Stomach (tissue), 9 donors: Measurements from ENCODE around the gene F5. TPM values are rescaled to one million over a fixed set of nuclear protein-coding genes. Genes with fewer than 3 reads are reported as not detected.

Experiments used
- DNase-seq, 2 donors: peaks; one replicate each; pipeline versions ENCODE4 v3.0.0 to v3.0.0-alpha.2; 2013 to 2019
- H3K27ac ChIP-seq, 5 donors: fragments of 200-600 bp in 4 of 5; sonication (generic) in 4 of 5; one replicate each; pipeline ENCODE4 v1.5.1; 2013 to 2019; ENCODE audit warnings: mild to moderate bottlenecking in 1 of 5, moderate library complexity in 1 of 5
- H3K27me3 ChIP-seq, 3 donors: fragments of 200-600 bp; sonication (generic); one replicate each; pipeline ENCODE4 v1.5.1; 2017 to 2019; ENCODE audit warnings: mixed run types in 1 of 3
- H3K36me3 ChIP-seq, 4 donors: fragments of 200-600 bp; sonication (generic); 1 replicate in 3 of 4; 2 replicates in 1 of 4; pipeline ENCODE4 v1.5.1; 2016 to 2019
- H3K4me1 ChIP-seq, 4 donors: fragments of 200-600 bp; sonication (generic); one replicate each; pipeline ENCODE4 v1.5.1; 2016 to 2019
- H3K4me3 ChIP-seq, 4 donors: fragments of 200-600 bp; sonication (generic) in 3 of 4; one replicate each; pipeline ENCODE4 v1.5.1; 2016 to 2019; ENCODE audit warnings: mild to moderate bottlenecking in 1 of 4
- H3K9me3 ChIP-seq, 4 donors: fragments of 200-600 bp; sonication (generic); one replicate each; pipeline ENCODE4 v1.5.1; 2016 to 2019
- CTCF ChIP-seq, 7 experiments: fragments of 450-650 bp in 4 of 7; fragments of 200-600 bp in 3 of 7; sonication (generic) in 3 of 7; IDR thresholded peaks; one replicate each; pipeline ENCODE4 v1.5.1; 2016 to 2019; ENCODE audit warnings: antibody characterized with exemption in 7 of 7, control low read depth in 2 of 7, mild to moderate bottlenecking in 1 of 7
- EP300 ChIP-seq: sonication (generic); formaldehyde crosslinking; IDR thresholded peaks from one replicate; pipeline ENCODE4 v1.6.1; 2017; ENCODE audit warnings: antibody characterized with exemption
- POLR2A ChIP-seq, 4 donors: fragments of 450-650 bp; IDR thresholded peaks; one replicate each; pipeline ENCODE4 v1.6.1; 2016; ENCODE audit warnings: antibody characterized with exemption in 4 of 4, control low read depth in 2 of 4, mild to moderate bottlenecking in 1 of 4, moderate library complexity in 1 of 4
- POLR2AphosphoS5 ChIP-seq, 3 donors: sonication (generic); formaldehyde crosslinking; IDR thresholded peaks; one replicate each; pipeline ENCODE4 v1.6.1; 2016; ENCODE audit warnings: antibody characterized with exemption in 3 of 3
- WGBS, 5 donors: extraction: QIAGEN DNeasy Blood & Tissue Kit in 3 of 5; methylation state at CpG; one replicate each; pipeline versions ENCODE4 v1.1.5 to v1.1.7; 2013 to 2018; 5-methylcytosine and 5-hydroxymethylcytosine counted together
- intact Hi-C: fragments of 100-400 bp; cut with DNase I; formaldehyde crosslinking; loops from one replicate; pipeline ENCODE4 v1.15.1; 2023; ENCODE audit warnings: low total_unique reads
- polyA plus RNA-seq, 3 donors: library from polyadenylated mRNA; stranded (reverse); fragments of 200-250 nt; gene quantifications; one replicate each; pipeline ENCODE4 v1.2.3, GENCODE V29; 2013
- total RNA-seq, 5 donors: library from RNA; depleted of rRNA; stranded (reverse); fragments of >200 nt; gene quantifications; one replicate each; pipeline versions ENCODE4 v1.1.0 to v1.2.3, GENCODE V29; 2014 to 2016
- donor health status: healthy with polysubstance abuse.
- donor health status: Bipolar disorder and iron deficiency.
- donor health status: healthy.

The F5 gene
- total and polyA plus RNA-seq, 8 donors, result 0.06 to 4.8 (median 1.0) TPM; not detected in 2

GRCh38 chr1:169550294-169550693 lies 36.0 kb downstream of the F5 start:
- peak in 1 of 2 donors; percentile 71 for DNase-seq
- WGBS, 5 donors, result 30 to 35% (median 33%) methylated on average over 4 of the region's 4 CpGs
- Histone ChIP-seq H3K27ac (no peak overlapping the region), H3K4me3 (no peak overlapping the region), H3K9me3 (no peaks in the 10 kb centered on the region), H3K4me1 (no peaks in the 10 kb centered on the region), H3K36me3 (no peaks in the 10 kb centered on the region), H3K27me3 (no peaks in the 10 kb centered on the region)
- intact Hi-C loops, result no loop called here
- TF ChIP-seq POLR2AphosphoS5 (IDR thresholded peaks at IDR 0.05) (no peak), CTCF (IDR thresholded peaks at IDR 0.05) (peak in 5 of 7 experiments; percentile 11 to 45 (median 34)), POLR2A (IDR thresholded peaks at IDR 0.05) (no peak)

DNA sequence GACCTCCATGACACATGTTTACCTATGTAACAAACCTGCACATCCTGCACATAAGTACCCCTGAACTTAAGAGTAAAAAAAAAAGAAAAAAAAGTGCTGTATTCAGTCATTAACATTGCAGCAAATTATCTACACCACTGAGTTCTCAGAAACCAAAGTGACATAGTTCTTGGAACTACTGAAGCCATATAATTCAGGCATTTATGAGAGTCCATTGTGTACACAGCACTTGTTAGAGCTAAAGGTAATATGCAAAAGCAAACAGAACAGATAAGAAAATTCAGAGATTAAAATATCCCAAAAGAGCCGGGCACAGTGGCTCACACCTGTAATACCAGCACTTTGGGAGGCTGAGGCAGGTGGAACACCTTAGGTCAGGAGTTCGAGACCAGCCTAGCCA lies 38.0 kb downstream of the F5 start:
- WGBS, 5 donors, result 31 to 76% (median 50%) methylated on average over 2 of the region's 2 CpGs
- Histone ChIP-seq H3K9me3 (no peaks in the 10 kb centered on the region), H3K4me1 (no peaks in the 10 kb centered on the region), H3K4me3 (no peak overlapping the region), H3K27me3 (no peaks in the 10 kb centered on the region), H3K36me3 (no peaks in the 10 kb centered on the region), H3K27ac (no peak overlapping the region)
- peak in 1 of 2 donors; percentile 36 for DNase-seq
- TF ChIP-seq EP300 (no peak), POLR2A (IDR thresholded peaks at IDR 0.05) (no peak), POLR2AphosphoS5 (IDR thresholded peaks at IDR 0.05) (no peak), CTCF (IDR thresholded peaks at IDR 0.05) (no peak)
- intact Hi-C loops, result loop anchor here (5.0 kb wide), 1 partner anchor 81 kb away; no protein-coding TSS in a partner anchor

- peak; percentile 55 to 92 for DNase-seq
- H3K4me3 ChIP-seq, result no peak overlapping the region
- no peaks in the 10 kb centered on the region for H3K4me1 ChIP-seq
- H3K27me3 ChIP-seq, result no peaks in the 10 kb centered on the region
- no peaks in the 10 kb centered on the region for H3K9me3 ChIP-seq
- TF ChIP-seq EP300 (no peak), CTCF (IDR thresholded peaks at IDR 0.05) (peak in 5 of 7 experiments; percentile 69 to 85 (median 78)), POLR2A (IDR thresholded peaks at IDR 0.05) (no peak), POLR2AphosphoS5 (IDR thresholded peaks at IDR 0.05) (no peak)
- 43 to 59% (median 51%) methylated on average over 15 of the region's 15 CpGs for WGBS, 5 donors
- H3K27ac ChIP-seq, result no peak overlapping the region
- H3K36me3 ChIP-seq, result no peaks in the 10 kb centered on the region
- intact Hi-C loops, result loop anchor here (5.0 kb wide), 1 partner anchor 79 kb away; no protein-coding TSS in a partner anchor
These were observed 39.9 kb downstream of the F5 start for GRCh38 chr1:169546087-169546995.

DNA sequence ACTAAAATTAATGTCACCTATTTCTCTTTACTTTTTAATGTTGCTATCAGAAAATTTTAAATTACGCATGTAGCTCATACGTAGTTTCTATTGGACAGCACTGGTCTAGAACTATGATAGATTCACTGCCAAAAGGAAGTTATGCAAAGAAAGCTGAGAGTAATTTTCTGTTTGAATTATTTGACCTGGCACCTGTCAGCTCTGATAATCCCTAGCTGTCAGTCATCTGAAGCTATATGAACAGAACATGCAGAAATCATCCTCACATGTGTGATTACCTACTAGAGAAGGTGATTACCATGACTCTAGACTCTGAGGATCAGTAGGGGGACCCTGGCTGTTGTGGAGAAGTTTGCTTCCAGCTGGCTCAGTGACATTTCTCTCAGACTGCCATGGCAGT lies 40.8 kb downstream of the F5 start:
- Histone ChIP-seq H3K27ac (no peak overlapping the region), H3K4me3 (no peak overlapping the region), H3K9me3 (no peaks in the 10 kb centered on the region), H3K27me3 (no peaks in the 10 kb centered on the region), H3K4me1 (no peaks in the 10 kb centered on the region), H3K36me3 (no peaks in the 10 kb centered on the region)
- WGBS, 5 donors, result 26 to 63% (median 45%) methylated on average over 2 of the region's 2 CpGs
- DNase-seq, result no peak
- no peak for TF ChIP-seq POLR2A (IDR thresholded peaks at IDR 0.05)
- TF ChIP-seq CTCF (IDR thresholded peaks at IDR 0.05), result no peak
- TF ChIP-seq EP300, result no peak
- TF ChIP-seq POLR2AphosphoS5 (IDR thresholded peaks at IDR 0.05), result no peak
- intact Hi-C loops, result loop anchor here (5.0 kb wide), 1 partner anchor 78 kb away; no protein-coding TSS in a partner anchor
